SK-N-SH treated with all-trans-retinoic acid at 6 μM for 48 hours (cell line): ENCODE data around the gene SPDYE17.
"Not testable (repeated sequence)": the region's sequence is repeated elsewhere in the genome, so short reads cannot be mapped to it uniquely, and the experiment has no call there.

ENCODE experiments used
- ATAC-seq: fragments of 200-7000 bp; cut with Tn5 transposase; 3 replicates; pipeline ENCODE4 v1.9.1; 2020; ENCODE audit warnings: mild to moderate bottlenecking, moderate library complexity

Gene SPDYE17, protein sequence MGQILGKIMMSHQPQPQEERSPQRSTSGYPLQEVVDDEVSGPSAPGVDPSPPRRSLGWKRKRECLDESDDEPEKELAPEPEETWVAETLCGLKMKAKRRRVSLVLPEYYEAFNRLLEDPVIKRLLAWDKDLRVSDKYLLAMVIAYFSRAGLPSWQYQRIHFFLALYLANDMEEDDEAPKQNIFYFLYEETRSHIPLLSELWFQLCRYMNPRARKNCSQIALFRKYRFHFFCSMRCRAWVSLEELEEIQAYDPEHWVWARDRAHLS

DNA sequence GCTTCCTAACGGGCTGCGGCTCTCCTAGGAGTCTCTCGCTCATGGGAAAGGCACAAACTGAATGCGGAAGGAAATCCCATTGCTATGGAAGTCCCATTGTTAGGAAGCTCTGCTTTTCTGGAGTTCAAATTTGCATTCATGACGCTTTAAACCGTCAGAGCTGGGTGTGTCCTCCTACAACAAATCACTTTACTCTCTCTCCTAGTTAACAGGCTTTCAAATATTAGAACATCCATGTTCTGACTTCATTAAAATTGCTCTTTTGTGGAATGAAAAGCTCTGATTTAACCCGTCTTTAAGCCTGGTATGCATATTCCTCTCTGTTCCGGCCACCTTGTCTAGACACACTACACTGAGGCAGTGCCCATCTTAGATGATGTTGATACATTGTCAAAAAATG, at the start of gene SPDYE17:
Gene SPDYE17, minus strand, starts transcription at position 101 of the 400 bp plus-strand sequence. CDS start 1,791 bp downstream, outside the sequence.
- ATAC-seq: not testable (repeated sequence)

DNA sequence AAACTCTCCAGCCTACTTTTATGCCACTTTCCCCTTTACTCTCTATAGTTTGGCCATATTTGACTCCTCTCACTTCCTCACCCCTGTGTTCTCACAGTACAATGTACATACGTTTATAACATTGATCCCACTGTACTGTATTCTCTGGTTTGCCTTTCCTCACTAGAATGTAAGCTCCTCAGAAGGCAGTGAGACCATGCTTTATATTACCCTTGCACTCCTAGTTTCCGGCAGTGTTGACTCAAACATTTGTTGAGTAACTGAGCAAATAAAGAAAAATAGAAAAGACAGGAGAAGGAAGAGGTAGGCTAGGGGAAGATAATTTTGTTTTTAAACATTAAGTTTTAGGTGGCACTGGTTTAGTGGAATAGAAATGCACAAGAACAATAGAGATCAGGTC, 48.1 kb upstream of the SPDYE17 start:
- ATAC-seq: not testable (repeated sequence)

- ATAC-seq: not testable (repeated sequence)
Measured at GRCh38 chr7:77079624-77080023, 47.5 kb upstream of the SPDYE17 start.

DNA sequence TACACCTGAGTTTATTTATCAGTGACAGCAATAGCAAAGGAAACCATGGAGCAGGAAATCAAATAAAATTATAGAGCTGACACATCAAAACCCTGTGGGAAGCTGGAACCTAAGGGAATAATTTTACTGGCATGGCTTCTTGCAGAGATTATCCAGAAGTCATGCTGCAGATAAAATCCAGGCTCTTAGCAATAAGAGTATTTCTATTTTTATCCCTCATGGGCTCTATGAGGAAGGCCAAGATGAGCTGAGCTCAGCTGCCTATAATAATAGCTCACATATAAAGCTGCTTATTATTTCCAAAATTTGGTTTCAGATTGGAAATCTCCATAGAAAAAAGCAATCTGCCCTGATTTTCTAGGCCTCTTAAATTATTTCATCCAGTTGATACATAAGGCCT, 47.0 kb upstream of the SPDYE17 start:
- peak; percentile 80 for ATAC-seq

DNA sequence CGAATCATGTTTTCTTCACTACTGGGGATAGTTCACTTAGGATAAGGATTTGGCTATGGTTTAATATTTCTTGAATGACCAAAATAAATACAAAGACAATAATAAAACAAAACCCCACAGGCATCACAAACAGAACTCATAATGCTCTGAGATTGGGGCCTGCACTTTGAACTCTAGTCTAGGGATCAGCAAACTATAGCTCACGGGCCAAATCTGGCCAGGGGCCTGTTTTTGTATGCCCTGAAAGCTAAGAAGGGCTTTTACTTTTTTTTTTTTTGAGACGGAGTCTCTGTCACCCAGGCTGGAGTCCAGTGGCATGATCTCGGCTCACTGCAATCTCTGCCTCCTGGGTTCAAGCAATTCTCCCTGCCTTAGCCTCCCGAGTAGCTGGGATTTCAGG, 44.9 kb upstream of the SPDYE17 start:
- not testable (repeated sequence) for ATAC-seq

GRCh38 chr7:77074786-77075396, 42.7 kb upstream of the SPDYE17 start:
- ATAC-seq: not testable (repeated sequence)

- ATAC-seq: not testable (repeated sequence)
Measured at GRCh38 chr7:77071108-77071507, 38.9 kb upstream of the SPDYE17 start.

DNA sequence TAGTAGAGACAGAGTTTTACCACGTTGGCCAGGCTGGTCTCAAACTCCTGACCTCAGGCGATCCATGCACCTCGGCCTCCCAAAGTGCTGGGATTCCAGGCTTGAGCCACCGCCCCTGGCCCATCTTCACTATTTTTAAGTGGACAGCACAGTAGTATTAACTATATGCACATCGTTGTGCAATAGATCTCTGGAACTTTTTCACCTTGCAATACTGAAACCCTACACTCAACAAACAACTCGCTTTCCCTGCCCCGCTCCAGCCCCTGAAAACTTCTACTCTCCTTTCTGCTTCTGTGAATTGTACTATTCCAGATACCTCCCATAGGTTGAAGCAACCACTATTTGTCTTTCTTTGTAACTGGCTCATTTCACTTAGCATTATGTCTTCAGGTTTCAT, 33.7 kb upstream of the SPDYE17 start:
- ATAC-seq: not testable (repeated sequence)

DNA sequence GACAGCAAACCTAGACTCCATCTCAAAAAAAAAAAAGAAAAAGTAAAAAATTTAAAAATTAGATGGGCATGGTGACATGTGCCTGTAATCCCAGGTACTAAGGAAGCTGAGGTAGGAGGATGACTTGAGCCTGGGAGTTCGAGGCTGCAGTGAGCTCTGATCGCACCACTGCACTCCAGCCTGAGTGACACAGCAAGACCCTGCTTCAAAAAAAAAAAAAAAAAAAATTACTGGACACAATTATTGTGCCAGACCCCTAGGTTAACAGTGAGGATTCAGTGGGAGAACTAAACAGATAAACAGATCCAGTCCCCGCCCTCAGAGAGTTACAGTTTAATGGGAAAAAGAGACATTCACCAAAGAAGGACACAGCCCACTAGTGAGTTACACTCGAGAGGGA, 31.6 kb upstream of the SPDYE17 start:
- ATAC-seq: peak; percentile 31; the same call in 2 of the 3 replicates

DNA sequence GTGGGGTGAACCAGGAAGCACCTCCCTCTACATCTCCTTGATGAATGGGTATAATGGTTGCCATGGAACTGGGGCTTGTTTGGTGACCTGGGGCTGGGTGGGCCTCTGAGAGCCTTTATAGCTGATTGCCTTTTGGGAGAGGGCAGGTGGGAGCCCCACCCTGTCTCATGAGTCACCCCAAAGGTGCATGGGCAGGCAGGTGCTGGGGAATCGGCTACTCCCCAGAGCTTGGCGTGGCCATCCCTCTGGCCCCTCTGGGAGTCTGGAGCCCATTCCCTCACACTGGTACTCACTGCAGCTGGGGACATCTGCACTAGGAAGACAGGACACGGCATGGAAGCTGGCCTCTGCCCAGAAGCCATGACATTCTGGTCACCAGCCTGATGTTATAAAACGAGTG, 30.4 kb upstream of the SPDYE17 start, which contains the start of gene SPDYE18:
Gene SPDYE18, minus strand, starts transcription at position 2 of the 400 bp plus-strand sequence. CDS start 2,046 bp downstream, outside the sequence.
- ATAC-seq: not testable (repeated sequence)

DNA sequence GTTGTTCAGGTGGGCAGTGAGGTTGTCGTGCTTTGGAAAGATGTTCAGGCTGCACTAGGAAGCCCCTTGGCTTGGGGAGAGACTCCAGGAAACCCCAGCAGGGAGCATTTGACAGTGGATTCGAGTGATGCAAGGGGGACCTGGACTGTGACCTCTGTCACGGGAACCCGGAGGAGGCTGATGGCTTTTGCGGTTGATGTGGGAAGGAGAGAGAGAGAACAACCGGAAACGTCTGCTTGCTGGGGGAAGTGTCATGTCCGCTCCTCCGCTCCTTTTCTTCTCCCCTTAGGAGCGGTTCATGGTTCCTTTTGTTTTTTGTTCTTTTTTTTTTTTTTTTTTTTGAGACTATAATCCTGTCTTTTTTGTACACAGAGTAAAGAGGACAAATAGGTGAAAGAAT, 5.8 kb downstream of the SPDYE17 start:
- not testable (repeated sequence) for ATAC-seq

- ATAC-seq: peak; percentile 61
Measured at GRCh38 chr7:77010074-77010680, 22.0 kb downstream of the SPDYE17 start.

GRCh38 chr7:77008000-77008399, 24.2 kb downstream of the SPDYE17 start:
- ATAC-seq: not testable (repeated sequence)

DNA sequence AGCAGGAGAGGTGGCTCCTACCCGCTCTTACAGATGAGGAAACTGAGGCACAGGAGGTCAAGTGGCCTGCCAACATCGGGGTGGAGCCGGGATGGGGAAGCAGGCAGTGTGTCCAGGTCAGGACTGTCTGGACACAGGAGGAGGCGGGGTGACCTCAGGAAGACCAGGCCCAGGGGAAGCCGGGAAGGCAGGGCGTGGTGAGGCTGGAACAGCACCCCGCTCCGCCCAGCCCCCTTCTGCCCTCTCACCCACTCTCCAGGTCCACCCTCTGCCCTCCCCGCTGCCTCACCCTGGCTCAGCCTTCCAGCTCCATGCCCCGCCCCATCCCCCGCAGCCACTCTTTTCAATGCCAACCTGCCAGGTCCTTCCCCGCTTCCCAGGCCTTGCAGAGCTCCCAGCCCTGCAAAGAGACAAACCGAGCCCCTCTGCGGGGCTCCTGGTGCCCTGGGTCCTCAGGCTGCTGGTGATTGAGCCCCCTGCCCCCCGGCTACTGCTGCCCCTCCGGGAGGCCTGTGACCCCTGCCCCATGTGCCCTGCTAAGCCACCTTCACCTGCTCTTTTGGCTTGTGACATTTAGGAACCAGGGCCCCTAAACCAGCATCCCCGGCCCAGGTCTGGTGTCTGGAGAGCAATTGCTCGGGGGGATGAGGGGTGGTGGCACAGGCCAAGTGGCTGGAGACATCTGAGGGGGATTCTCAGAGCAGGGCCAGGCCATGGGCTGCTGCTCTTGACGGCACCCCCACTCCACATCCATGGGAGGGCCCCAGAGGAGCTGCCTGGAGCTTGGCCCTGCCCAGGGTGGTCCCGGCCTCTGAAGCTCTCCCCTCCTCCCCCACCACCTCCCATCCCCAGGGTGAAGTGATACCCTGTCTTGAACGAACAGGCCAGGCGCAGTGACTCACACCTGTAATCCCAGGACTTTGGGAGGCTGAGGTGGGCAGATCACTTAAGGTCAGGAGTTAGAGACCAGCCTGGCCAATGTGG, 25.7 kb downstream of the SPDYE17 start:
- peak; percentile 6 for ATAC-seq

DNA sequence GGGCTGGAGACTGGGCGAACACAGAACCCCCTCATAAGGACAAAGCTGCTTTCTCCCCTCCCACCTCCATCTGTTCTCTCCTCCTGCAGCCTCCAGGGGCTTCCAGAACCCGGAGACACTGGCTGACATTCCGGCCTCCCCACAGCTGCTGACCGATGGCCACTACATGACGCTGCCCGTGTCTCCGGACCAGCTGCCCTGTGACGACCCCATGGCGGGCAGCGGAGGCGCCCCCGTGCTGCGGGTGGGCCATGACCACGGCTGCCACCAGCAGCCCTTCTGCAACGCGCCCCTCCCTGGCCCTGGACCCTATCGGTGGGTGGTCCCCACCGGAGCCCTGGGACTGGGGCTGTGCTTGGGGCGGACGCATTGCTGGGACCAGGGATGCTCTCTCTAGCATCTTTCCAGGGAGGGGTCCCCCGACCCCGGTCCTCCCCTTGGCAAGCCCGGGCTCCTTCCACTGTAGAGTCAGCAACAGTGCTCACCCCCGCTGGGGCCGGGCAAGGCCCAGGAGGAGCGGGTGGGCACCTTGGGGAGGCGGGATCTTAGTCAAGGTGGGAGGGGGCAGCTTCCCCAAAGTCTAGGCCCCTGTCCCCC, 26.6 kb downstream of the SPDYE17 start:
- ATAC-seq: not testable (repeated sequence)

DNA sequence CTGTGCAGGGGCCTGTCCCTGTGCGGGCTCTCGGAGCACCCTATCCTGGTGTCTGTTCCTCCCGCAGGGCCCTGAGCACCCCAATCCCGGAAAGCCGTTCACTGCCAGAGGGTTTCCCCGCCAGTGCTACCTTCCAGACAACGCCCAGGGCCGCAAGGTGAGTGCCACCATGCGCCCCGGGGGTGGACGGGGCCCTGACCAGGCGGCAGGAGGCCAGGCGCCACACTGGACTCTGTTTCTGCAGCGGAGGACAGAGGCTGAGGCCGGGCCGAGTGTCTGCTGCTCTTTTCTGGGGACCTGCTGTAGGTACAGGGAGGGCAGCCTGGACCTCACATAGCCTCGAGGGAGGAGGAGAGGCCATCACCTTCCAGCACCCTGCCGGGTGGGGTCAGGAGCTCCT, 28.0 kb downstream of the SPDYE17 start:
- ATAC-seq: not testable (repeated sequence)

GRCh38 chr7:77003241-77003640, 28.9 kb downstream of the SPDYE17 start:
- not testable (repeated sequence) for ATAC-seq

DNA sequence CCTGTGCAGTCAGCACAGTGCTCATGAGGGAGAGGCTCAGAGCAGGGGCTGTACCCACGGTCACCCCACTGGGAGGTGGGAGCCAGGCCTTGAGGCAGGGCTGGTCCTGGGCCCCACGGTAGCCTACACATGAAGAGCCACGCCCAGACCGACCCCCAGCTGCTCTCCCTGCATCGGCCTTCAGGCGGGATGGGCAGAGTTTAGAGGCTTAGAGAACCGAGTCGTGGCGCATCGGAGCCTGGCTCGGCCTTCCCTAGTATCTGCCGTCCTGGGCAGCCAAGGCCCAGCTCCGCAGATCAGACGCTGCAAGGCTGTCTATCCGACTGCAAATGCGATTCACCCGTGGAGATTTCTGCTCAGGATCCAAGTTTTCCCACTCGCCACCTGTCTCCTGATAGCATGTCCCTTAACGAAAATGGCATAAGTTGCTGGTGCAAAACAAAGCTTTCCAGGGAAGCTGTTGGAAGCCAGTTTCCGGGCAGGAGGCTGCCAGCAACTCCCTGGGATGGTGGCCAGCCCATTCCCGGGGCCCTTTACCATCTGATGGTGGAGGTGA, 29.4 kb downstream of the SPDYE17 start:
- not testable (repeated sequence) for ATAC-seq

DNA sequence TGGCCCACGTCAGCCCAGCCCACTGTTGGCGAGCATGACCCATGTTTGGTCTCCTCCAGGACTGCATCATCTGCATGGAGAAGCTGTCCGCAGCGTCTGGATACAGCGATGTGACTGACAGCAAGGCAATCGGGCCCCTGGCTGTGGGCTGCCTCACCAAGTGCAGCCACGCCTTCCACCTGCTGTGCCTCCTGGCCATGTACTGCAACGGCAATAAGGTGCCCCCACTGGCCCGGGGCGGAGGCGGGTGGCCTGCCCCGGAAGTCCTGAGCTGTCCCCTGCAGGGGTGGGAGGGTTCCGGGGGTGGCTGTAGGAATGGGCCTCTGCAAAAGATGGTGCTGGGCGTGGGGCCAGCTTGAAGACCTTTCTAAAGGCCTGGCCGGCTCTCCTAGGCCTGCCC, 30.1 kb downstream of the SPDYE17 start:
- not testable (repeated sequence) for ATAC-seq

- peak; percentile 75 for ATAC-seq
Measured at GRCh38 chr7:76999474-77000107, 32.6 kb downstream of the SPDYE17 start.
